A673 (cell line): ENCODE results near the gene YIPF6. TPM values are rescaled to one million over a fixed set of nuclear protein-coding genes. Genes with fewer than 3 reads are reported as not detected.
A peak's percentile ranks its signal among the peaks of the same experiment; 100 is the strongest.

Experiments used
- Bru-seq: library from RNA; stranded (reverse); fragments of 400-500 nt; gene quantifications from one replicate; lab custom pipeline; 2021; lab: Mats Ljungman, UMichigan
- BruChase-seq, 2 experiments: library from RNA; stranded (reverse); fragments of 400-500 nt; gene quantifications; one replicate each; lab custom pipeline; 2021; lab: Mats Ljungman, UMichigan
- BruUV-seq: library from RNA; stranded (reverse); fragments of 400-500 nt; replicated peaks from 2 replicates; lab custom pipeline; 2021; lab: Mats Ljungman, UMichigan
- CTCF ChIA-PET: fragments of 300-600 bp; sonication (Branson Sonifier 250); formaldehyde crosslinking; loops from one replicate; lab custom pipeline; 2022; ENCODE audit warnings: antibody characterized with exemption; lab: Charles Lee
- POLR2A ChIA-PET: fragments of 300-600 bp; sonication (Branson Sonifier 250); formaldehyde crosslinking; loops from one replicate; lab custom pipeline; 2022; ENCODE audit warnings: antibody characterized with exemption; ENCODE audit not compliant: low non-redundant PET; lab: Charles Lee
- DNase-seq: peaks from one replicate; pipeline ENCODE4 v3.0.0-alpha.2; 2015; ENCODE audit warnings: low spot score
- H3K27ac ChIP-seq: fragments of 200-600 bp; sonication (generic); 2 replicates; pipeline ENCODE4 v1.5.1; 2016; ENCODE audit warnings: mixed run types, low read depth, mild to moderate bottlenecking, mixed read lengths, antibody characterized with exemption, low read length; ENCODE audit not compliant: poor library complexity, severe bottlenecking
- H3K27me3 ChIP-seq: fragments of 200-600 bp; sonication (generic); replicated peaks from 2 replicates; pipeline ENCODE4 v1.6.1; 2017; ENCODE audit warnings: mixed run types, low read depth, mild to moderate bottlenecking, mixed read lengths, antibody characterized with exemption, low read length; ENCODE audit not compliant: insufficient read depth, poor library complexity
- H3K36me3 ChIP-seq: fragments of 200-600 bp; sonication (generic); 2 replicates; pipeline ENCODE4 v1.6.1; 2016; ENCODE audit warnings: mixed run types, mild to moderate bottlenecking, mixed read lengths, antibody characterized with exemption, low read length; ENCODE audit not compliant: insufficient read depth, poor library complexity, severe bottlenecking
- H3K4me1 ChIP-seq: fragments of 200-600 bp; sonication (generic); 2 replicates; pipeline ENCODE4 v1.6.1; 2017; ENCODE audit warnings: mixed run types, mild to moderate bottlenecking, mixed read lengths, antibody characterized with exemption, low read length; ENCODE audit not compliant: insufficient read depth, poor library complexity, severe bottlenecking
- H3K4me3 ChIP-seq: fragments of 200-600 bp; sonication (generic); 2 replicates; pipeline ENCODE4 v1.5.1; 2016; ENCODE audit warnings: low read depth, mixed run types, mild to moderate bottlenecking, mixed read lengths, low read length; ENCODE audit not compliant: poor library complexity, severe bottlenecking
- H3K9me3 ChIP-seq: fragments of 200-600 bp; sonication (generic); 2 replicates; pipeline ENCODE4 v1.6.1; 2016; ENCODE audit warnings: mixed run types, low read depth, mild to moderate bottlenecking, mixed read lengths, antibody characterized with exemption, low read length; ENCODE audit not compliant: poor library complexity, severe bottlenecking
- EZH2 ChIP-seq: fragments of 200-600 bp; sonication (generic); IDR thresholded peaks from 2 replicates; pipeline ENCODE4 v1.6.1; 2017; ENCODE audit warnings: borderline replicate concordance, low read depth, mild to moderate bottlenecking, mixed read lengths, antibody characterized with exemption, low read length; ENCODE audit not compliant: poor library complexity, severe bottlenecking
- intact Hi-C: fragments of 100-400 bp; cut with micrococcal nuclease; formaldehyde crosslinking; loops from one replicate; pipeline ENCODE4 v1.10.0; 2022; ENCODE audit not compliant: unreplicated experiment
- long read RNA-seq: library from polyadenylated mRNA; stranded (forward); transcript quantifications from one replicate; pipeline ENCODE4 v2.0.0, GENCODE V29; 2022
- total RNA-seq: library from RNA; stranded (reverse); gene quantifications from 2 replicates; pipeline ENCODE4 v1.2.3, GENCODE V29; 2021
- TF ChIP-seq, protein P1 (sequence below): fragments of 300-800, 200-600 bp; sonication (generic); conservative IDR thresholded peaks from 2 replicates; pipeline ENCODE4 v1.5.1; 2017; ENCODE audit warnings: low read depth, mild to moderate bottlenecking, antibody characterized with exemption, low read length, moderate library complexity, mixed read lengths

YIPF6 gene
- total RNA-seq (36.8 and 38.7 TPM in 2 replicates), Bru-seq, nascent RNA (percentile 81 among the genes with signal in this experiment), BruChase-seq, experiment 1, labeled RNA remaining after a 2-hour chase (percentile 85 among the genes with signal in this experiment), BruChase-seq, experiment 2, labeled RNA remaining after a 6-hour chase (percentile 89 among the genes with signal in this experiment)
- long read RNA-seq, full-length matches to known transcripts, result 94 of 115 reads
- long read RNA-seq, partial matches to known transcripts, result 2 of 115 reads
- long read RNA-seq, other reads (novel, unspliced or antisense), result 19 of 115 reads

DNA sequence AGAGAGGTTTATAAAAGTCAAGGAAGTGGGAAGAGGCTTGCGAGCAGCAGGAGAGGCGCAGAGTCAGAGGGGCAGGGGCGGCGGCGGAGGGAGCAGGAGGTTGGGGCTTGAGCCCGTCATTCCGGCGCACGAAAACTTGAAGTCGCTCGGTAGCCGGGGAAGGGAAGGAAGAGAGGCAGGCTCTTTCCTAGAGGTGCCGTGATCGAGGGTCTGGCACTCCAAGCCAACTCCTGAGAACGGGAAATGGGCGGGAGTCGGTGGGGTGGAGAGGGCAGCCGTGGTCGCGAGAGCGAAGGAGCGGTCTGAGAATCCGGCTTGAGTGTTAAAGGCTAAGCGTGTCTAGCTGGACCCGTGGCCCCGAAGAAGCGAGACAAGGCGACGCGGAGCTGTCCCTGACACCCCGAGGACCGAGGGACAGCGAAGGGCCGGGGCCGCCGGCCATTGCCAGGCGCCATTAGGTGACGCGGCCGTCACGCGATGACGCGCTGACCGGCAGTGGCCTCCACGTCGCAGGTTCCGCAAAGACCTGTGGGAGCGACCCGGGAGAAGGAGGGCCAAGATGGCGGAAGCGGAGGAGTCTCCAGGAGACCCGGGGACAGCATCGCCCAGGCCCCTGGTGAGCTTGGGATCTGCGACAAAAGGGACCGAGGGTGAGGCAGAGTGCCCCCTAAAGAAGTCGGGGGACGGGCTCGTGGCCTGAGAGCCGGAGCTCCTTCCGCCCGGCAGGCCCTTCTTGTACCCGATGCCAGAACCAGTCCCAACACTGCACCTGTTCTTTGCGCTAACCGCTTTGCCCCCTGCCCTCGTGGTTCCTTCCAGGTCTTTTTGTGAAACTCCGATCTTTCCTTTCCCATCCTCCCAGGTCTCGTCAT lies at the start of gene YIPF6:
Gene YIPF6 (plus strand): TSS at position 544 of the 872 bp plus-strand sequence. CDS start 16 bp downstream, at position 560.
- Histone ChIP-seq H3K27ac (peak within 1 kb of the TSS; percentile 94), H3K27me3 (no peaks in the 10 kb centered on the region), H3K4me1 (peaks cover 4% of the 10 kb centered on the region), H3K9me3 (no peaks in the 10 kb centered on the region), H3K36me3 (no peaks in the 10 kb centered on the region), H3K4me3 (peak within 1 kb of the TSS; percentile 65)
- TF ChIP-seq, protein P1, sequence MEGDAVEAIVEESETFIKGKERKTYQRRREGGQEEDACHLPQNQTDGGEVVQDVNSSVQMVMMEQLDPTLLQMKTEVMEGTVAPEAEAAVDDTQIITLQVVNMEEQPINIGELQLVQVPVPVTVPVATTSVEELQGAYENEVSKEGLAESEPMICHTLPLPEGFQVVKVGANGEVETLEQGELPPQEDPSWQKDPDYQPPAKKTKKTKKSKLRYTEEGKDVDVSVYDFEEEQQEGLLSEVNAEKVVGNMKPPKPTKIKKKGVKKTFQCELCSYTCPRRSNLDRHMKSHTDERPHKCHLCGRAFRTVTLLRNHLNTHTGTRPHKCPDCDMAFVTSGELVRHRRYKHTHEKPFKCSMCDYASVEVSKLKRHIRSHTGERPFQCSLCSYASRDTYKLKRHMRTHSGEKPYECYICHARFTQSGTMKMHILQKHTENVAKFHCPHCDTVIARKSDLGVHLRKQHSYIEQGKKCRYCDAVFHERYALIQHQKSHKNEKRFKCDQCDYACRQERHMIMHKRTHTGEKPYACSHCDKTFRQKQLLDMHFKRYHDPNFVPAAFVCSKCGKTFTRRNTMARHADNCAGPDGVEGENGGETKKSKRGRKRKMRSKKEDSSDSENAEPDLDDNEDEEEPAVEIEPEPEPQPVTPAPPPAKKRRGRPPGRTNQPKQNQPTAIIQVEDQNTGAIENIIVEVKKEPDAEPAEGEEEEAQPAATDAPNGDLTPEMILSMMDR, result 0 out of 2 replicates have a peak, but pooled peaks have one; percentile 1
- no peak for TF ChIP-seq EZH2
- ChIA-PET POLR2A (no interaction called here), CTCF (no interaction called here)
- peak; percentile 71 for DNase-seq
- intact Hi-C loops, result loop anchor here (10.0 kb wide), 1 partner anchor 304 kb away; no protein-coding TSS in a partner anchor
- no TSS peak for BruUV-seq

DNA sequence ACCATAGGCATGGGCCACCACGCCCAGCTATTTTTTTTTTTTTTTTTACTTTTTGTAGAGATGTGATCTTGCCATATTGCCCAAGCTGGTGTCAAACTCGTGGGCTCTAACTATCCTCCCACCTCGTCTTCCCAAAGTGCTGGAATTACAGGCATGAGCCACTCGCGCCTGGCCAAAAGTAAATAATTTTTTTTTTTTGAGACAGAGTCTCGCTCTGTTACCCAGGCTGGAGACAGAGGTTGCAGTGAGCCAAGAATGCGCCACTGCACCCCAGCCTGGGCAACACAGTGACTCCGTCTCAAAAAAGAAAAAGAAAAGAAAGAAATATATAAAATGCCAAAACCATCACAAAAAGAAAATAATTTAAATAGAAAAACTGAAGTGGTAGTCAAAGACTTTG lies 47.1 kb upstream of the YIPF6 start:
- POLR2A ChIA-PET, result no interaction called here
- no peak overlapping the region for H3K4me3 ChIP-seq
- TF ChIP-seq, protein P1, result no peak
- no peak for TF ChIP-seq EZH2
- no peaks in the 10 kb centered on the region for H3K27me3 ChIP-seq
- no peak overlapping the region for H3K27ac ChIP-seq
- DNase-seq, result no peak
- intact Hi-C loops, result no loop called here
- no TSS peak for BruUV-seq
- no peaks in the 10 kb centered on the region for H3K4me1 ChIP-seq
- no peaks in the 10 kb centered on the region for H3K9me3 ChIP-seq
- CTCF ChIA-PET, result no interaction called here
- H3K36me3 ChIP-seq, result no peaks in the 10 kb centered on the region

- Histone ChIP-seq H3K4me1 (no peaks in the 10 kb centered on the region), H3K4me3 (no peak overlapping the region), H3K9me3 (no peaks in the 10 kb centered on the region), H3K27me3 (no peaks in the 10 kb centered on the region), H3K36me3 (no peaks in the 10 kb centered on the region), H3K27ac (no peak overlapping the region)
- ChIA-PET POLR2A (no interaction called here), CTCF (no interaction called here)
- no peak for DNase-seq
- TF ChIP-seq EZH2, result no peak
- intact Hi-C loops, result no loop called here
- BruUV-seq, result no TSS peak
Observed at GRCh38 chrX:68454476-68455150, 44.2 kb upstream of the YIPF6 start.
